ENCODE results near the gene PRKN. TPM values are rescaled to one million over a fixed set of nuclear protein-coding genes. Genes with fewer than 3 reads are reported as not detected.
A peak's percentile ranks its signal among the peaks of the same experiment; 100 is the strongest.

The PRKN gene
- total and polyA plus RNA-seq, 2 donors (not counting 1 experiment from before 2014, with no cell fraction given): 0.43 to 4.6 TPM

DNA sequence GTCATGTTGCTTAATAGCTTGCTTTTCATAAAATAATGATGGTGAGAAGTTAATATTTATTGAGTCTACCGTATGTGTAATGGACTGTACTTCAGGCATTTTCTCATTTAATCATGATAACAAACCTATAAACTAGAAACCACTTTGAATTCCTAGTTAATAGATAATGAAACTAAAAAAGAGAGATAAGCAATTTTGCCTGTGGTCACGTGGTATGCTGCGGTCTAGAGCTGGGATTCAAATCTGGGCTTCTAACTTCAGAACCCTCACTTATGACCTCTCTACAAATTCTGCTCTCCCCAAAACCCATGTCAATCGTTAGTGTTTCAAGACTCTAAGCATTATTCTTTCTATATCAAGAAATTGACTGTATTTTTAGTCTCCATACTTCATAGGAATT, 700.7 kb downstream of the PRKN start:
- no peaks in the 10 kb centered on the region for H3K9me3 ChIP-seq (ENCODE audit: control insufficient read depth, insufficient read depth, low read depth, low read length)
- no peaks in the 10 kb centered on the region for H3K4me1 ChIP-seq (ENCODE audit: control insufficient read depth, extremely low read depth, insufficient read depth, low read length)
- H2AFZ ChIP-seq (ENCODE audit: low read length): no peak overlapping the region
- H3K27me3 ChIP-seq (ENCODE audit: control insufficient read depth, insufficient read depth, low read length): no peaks in the 10 kb centered on the region
- H3K79me2 ChIP-seq (ENCODE audit: control insufficient read depth, insufficient read depth, low read length): no peaks in the 10 kb centered on the region
- peak in 1 of 2 donors; percentile 4 for DNase-seq (ENCODE audit: low read depth in 2 of 2)
- H3K36me3 ChIP-seq (ENCODE audit: control insufficient read depth, insufficient read depth, low read length): no peaks in the 10 kb centered on the region
- H3K9ac ChIP-seq (ENCODE audit: insufficient read depth, low read length): no peak overlapping the region
- H3K4me2 ChIP-seq (ENCODE audit: extremely low read depth, insufficient read depth, low read length): no peak overlapping the region
- no peaks in the 10 kb centered on the region for H4K20me1 ChIP-seq (ENCODE audit: control insufficient read depth, extremely low read depth, insufficient read depth, low read length)
- H3K4me3 ChIP-seq (replicated peaks in 1 of 4; ENCODE audit: control extremely low read depth in 1 of 4, insufficient read depth in 1 of 4, low read depth in 3 of 4, low read length in 4 of 4): no peak overlapping the region
- TF ChIP-seq EZH2 (IDR thresholded peaks at IDR 0.05; ENCODE audit: low read length, missing control alignments): no peak
- TF ChIP-seq, protein P1, sequence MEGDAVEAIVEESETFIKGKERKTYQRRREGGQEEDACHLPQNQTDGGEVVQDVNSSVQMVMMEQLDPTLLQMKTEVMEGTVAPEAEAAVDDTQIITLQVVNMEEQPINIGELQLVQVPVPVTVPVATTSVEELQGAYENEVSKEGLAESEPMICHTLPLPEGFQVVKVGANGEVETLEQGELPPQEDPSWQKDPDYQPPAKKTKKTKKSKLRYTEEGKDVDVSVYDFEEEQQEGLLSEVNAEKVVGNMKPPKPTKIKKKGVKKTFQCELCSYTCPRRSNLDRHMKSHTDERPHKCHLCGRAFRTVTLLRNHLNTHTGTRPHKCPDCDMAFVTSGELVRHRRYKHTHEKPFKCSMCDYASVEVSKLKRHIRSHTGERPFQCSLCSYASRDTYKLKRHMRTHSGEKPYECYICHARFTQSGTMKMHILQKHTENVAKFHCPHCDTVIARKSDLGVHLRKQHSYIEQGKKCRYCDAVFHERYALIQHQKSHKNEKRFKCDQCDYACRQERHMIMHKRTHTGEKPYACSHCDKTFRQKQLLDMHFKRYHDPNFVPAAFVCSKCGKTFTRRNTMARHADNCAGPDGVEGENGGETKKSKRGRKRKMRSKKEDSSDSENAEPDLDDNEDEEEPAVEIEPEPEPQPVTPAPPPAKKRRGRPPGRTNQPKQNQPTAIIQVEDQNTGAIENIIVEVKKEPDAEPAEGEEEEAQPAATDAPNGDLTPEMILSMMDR (conservative IDR thresholded peaks at IDR 0.05 in 1 of 2, IDR thresholded peaks at IDR 0.05 in 1 of 2; ENCODE audit: low read depth in 1 of 2, low read length in 2 of 2): no peak
- no peak overlapping the region for H3K27ac ChIP-seq (ENCODE audit: insufficient read depth, low read length)

DNA sequence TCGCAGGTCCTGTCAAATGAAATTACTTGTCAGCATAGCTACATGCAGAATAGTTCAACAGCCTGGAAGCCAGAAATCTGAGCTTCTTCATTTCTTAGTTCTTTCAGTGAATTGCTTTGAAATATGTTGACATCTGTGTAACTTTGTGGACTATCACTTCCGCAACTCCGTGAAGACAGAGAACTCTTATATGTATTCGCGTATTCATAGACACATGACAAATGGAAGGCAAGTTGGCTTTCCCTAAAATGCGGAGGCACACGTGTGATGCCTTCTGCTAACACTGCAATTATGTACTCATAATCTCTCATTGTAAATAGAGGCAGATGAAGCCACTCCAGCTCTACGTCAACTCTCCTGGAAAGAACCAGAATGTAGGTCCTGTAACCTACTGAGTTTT, 701.5 kb downstream of the PRKN start:
- Histone ChIP-seq H3K27me3 (ENCODE audit: control insufficient read depth, insufficient read depth, low read length) (no peaks in the 10 kb centered on the region), H3K27ac (ENCODE audit: insufficient read depth, low read length) (no peak overlapping the region), H3K4me3 (replicated peaks in 1 of 4; ENCODE audit: control extremely low read depth in 1 of 4, insufficient read depth in 1 of 4, low read depth in 3 of 4, low read length in 4 of 4) (no peak overlapping the region), H3K4me2 (ENCODE audit: extremely low read depth, insufficient read depth, low read length) (no peak overlapping the region), H3K4me1 (ENCODE audit: control insufficient read depth, extremely low read depth, insufficient read depth, low read length) (no peaks in the 10 kb centered on the region), H4K20me1 (ENCODE audit: control insufficient read depth, extremely low read depth, insufficient read depth, low read length) (no peaks in the 10 kb centered on the region), H3K36me3 (ENCODE audit: control insufficient read depth, insufficient read depth, low read length) (no peaks in the 10 kb centered on the region), H3K9ac (ENCODE audit: insufficient read depth, low read length) (no peak overlapping the region), H3K79me2 (ENCODE audit: control insufficient read depth, insufficient read depth, low read length) (no peaks in the 10 kb centered on the region), H2AFZ (ENCODE audit: low read length) (no peak overlapping the region), H3K9me3 (ENCODE audit: control insufficient read depth, insufficient read depth, low read depth, low read length) (no peaks in the 10 kb centered on the region)
- DNase-seq (ENCODE audit: low read depth in 2 of 2): no peak
- no peak for TF ChIP-seq EZH2 (IDR thresholded peaks at IDR 0.05; ENCODE audit: low read length, missing control alignments)
- TF ChIP-seq, protein P1 (conservative IDR thresholded peaks at IDR 0.05 in 1 of 2, IDR thresholded peaks at IDR 0.05 in 1 of 2; ENCODE audit: low read depth in 1 of 2, low read length in 2 of 2): no peak

DNA sequence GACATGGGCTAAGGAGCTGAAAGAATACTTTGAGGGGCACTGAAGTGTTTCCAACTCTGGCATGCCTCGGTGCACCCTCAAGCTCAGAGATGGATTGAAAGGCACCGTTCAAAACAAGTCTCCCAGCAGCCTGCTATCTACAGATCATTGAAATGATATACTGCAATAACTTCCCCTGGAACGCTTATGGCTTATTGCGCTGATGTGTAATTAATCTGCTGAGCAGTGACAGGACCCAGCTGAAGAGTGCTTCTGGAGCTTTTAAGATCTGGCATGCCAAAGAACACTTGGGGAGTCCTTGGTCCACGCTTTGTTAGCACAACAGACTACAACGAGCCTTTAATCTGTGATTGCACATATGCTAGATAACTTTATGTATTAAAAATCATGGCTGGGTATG, 708.2 kb downstream of the PRKN start:
- no peak overlapping the region for H3K27ac ChIP-seq (ENCODE audit: insufficient read depth, low read length)
- TF ChIP-seq, protein P1 (conservative IDR thresholded peaks at IDR 0.05 in 1 of 2, IDR thresholded peaks at IDR 0.05 in 1 of 2; ENCODE audit: low read depth in 1 of 2, low read length in 2 of 2): no peak
- no peak for TF ChIP-seq EZH2 (IDR thresholded peaks at IDR 0.05; ENCODE audit: low read length, missing control alignments)
- no peaks in the 10 kb centered on the region for H3K9me3 ChIP-seq (ENCODE audit: control insufficient read depth, insufficient read depth, low read depth, low read length)

More for the DNA sequence above, 708.2 kb downstream of the PRKN start:
- H3K4me1 ChIP-seq (ENCODE audit: control insufficient read depth, extremely low read depth, insufficient read depth, low read length): no peaks in the 10 kb centered on the region
- no peaks in the 10 kb centered on the region for H4K20me1 ChIP-seq (ENCODE audit: control insufficient read depth, extremely low read depth, insufficient read depth, low read length)
- H3K36me3 ChIP-seq (ENCODE audit: control insufficient read depth, insufficient read depth, low read length): no peaks in the 10 kb centered on the region
- H3K27me3 ChIP-seq (ENCODE audit: control insufficient read depth, insufficient read depth, low read length): no peaks in the 10 kb centered on the region
- no peak for DNase-seq (ENCODE audit: low read depth in 2 of 2)
- H3K4me3 ChIP-seq (replicated peaks in 1 of 4; ENCODE audit: control extremely low read depth in 1 of 4, insufficient read depth in 1 of 4, low read depth in 3 of 4, low read length in 4 of 4): no peak overlapping the region
- no peaks in the 10 kb centered on the region for H3K79me2 ChIP-seq (ENCODE audit: control insufficient read depth, insufficient read depth, low read length)
- no peak overlapping the region for H3K4me2 ChIP-seq (ENCODE audit: extremely low read depth, insufficient read depth, low read length)
- H2AFZ ChIP-seq (ENCODE audit: low read length): no peak overlapping the region
- H3K9ac ChIP-seq (ENCODE audit: insufficient read depth, low read length): no peak overlapping the region

Data from fibroblast of lung (primary cell).